Pancreas (tissue), 10 donors: ENCODE measurements around the gene TRIM8. TPM values are rescaled to one million over a fixed set of nuclear protein-coding genes. Genes with fewer than 3 reads are reported as not detected.

ENCODE experiments used
- ATAC-seq, 4 donors: fragments of 200-7000 bp; cut with Tn5 transposase; one replicate each; pipeline versions ENCODE4 v1.8.0 to v1.9.1; 2020; ENCODE audit warnings: mild to moderate bottlenecking in 4 of 4, moderate library complexity in 4 of 4
- DNase-seq, 6 donors: peaks; one replicate each; pipeline ENCODE4 v3.0.0-alpha.2; 2020
- FAIRE-seq: peaks from 2 replicates; lab custom pipeline; 2012; peaks lifted over from hg19 to GRCh38; lab: Jason Lieb, UNC
- H3K27ac ChIP-seq, 4 donors: fragments of 200-600 bp; sonication (generic); 1 replicate in 3 of 4; 2 replicates in 1 of 4; pipeline versions ENCODE4 v1.5.0 to v1.8.0; 2020
- H3K27me3 ChIP-seq, 4 donors: fragments of 200-600 bp; one replicate each; pipeline ENCODE4 v1.8.0; 2021
- H3K36me3 ChIP-seq, 3 donors: fragments of 200-600 bp; sonication (generic) in 1 of 3; one replicate each; pipeline versions ENCODE4 v1.5.0 to v1.8.0; 2020 to 2021
- H3K4me1 ChIP-seq, 3 donors: fragments of 200-600 bp; one replicate each; pipeline ENCODE4 v1.8.0; 2021
- H3K4me3 ChIP-seq, 4 donors: fragments of 200-600 bp; sonication (generic) in 2 of 4; one replicate each; pipeline versions ENCODE4 v1.5.0 to v1.8.0; 2020 to 2021
- H3K9me3 ChIP-seq, 4 donors: fragments of 200-600 bp; one replicate each; pipeline ENCODE4 v1.8.0; 2021
- CTCF ChIP-seq, 4 donors: fragments of 200-600 bp; sonication (generic) in 3 of 4; IDR thresholded peaks; one replicate each; pipeline versions ENCODE4 v1.5.0 to v1.8.0; 2021; ENCODE audit warnings: antibody characterized with exemption in 4 of 4
- WGBS, 2 donors: extraction: QIAGEN DNeasy Blood & Tissue Kit; methylation state at CpG; one replicate each; pipeline ENCODE4 v1.1.7; 2013; 5-methylcytosine and 5-hydroxymethylcytosine counted together
- intact Hi-C, 3 donors: fragments of 100-400 bp; cut with DNase I; formaldehyde crosslinking; loops; one replicate each; pipeline versions ENCODE4 v1.11.1 to v1.14.2; 2022
- polyA plus RNA-seq, 2 donors: library from polyadenylated mRNA; stranded (reverse); fragments of 200-250 nt; gene quantifications; one replicate each; pipeline ENCODE4 v1.2.3, GENCODE V29; 2013
- total RNA-seq, 6 donors: library from RNA; stranded (reverse); fragmentation: NEBNext Ultra II Directional in 4 of 6; extraction: Animal tissue kit (Norgen Biotek cat#: 25700) in 4 of 6; gene quantifications; one replicate each; pipeline versions ENCODE4 v1.2.1 to v1.2.4, GENCODE V29; 2021 to 2023
- donor health status: healthy with polysubstance abuse.
- donor health status: DM: no; HTN: no; CAD: no; lungs with moderate emphysema.
- donor health status: DM: no; HTN: no; CAD: no.
- donor health status: control.
- donor health status: control.
- donor health status: Bipolar disorder and iron deficiency.
- donor health status: DM: yes; HTN: yes; CAD: no.
- donor health status: DM: no; HTN: no; CAD: no.
- donor health status: DM: no; HTN: no; CAD: no.
- donor health status: DM: yes; HTN: yes; CAD: no.

Gene TRIM8
- total and polyA plus RNA-seq, 8 donors: 42.2 to 106 (median 74.1) TPM

GRCh38 chr10:102613785-102614184 is 30.5 kb upstream of the TRIM8 start:
- WGBS, 2 donors: 62 to 93% methylated on average over 8 of the region's 8 CpGs
- no peaks in the 10 kb centered on the region for H3K4me1 ChIP-seq
- H3K27ac ChIP-seq: no peak overlapping the region
- TF ChIP-seq CTCF (IDR thresholded peaks at IDR 0.05): no peak
- intact Hi-C loops: no loop called here
- DNase-seq (peak in 1 of 6 donors; percentile 36), FAIRE-seq (no peak), ATAC-seq (peak in 1 of 4 donors; percentile 7)
- H3K9me3 ChIP-seq: no peaks in the 10 kb centered on the region
- no peaks in the 10 kb centered on the region for H3K36me3 ChIP-seq
- no peaks in the 10 kb centered on the region for H3K27me3 ChIP-seq
- no peak overlapping the region for H3K4me3 ChIP-seq

GRCh38 chr10:102614888-102615287 is 29.4 kb upstream of the TRIM8 start:
- DNase-seq: peak in 1 of 6 donors; percentile 7
- no peak for TF ChIP-seq CTCF (IDR thresholded peaks at IDR 0.05)
- no peaks in the 10 kb centered on the region for H3K36me3 ChIP-seq
- H3K4me3 ChIP-seq: no peak overlapping the region
- no peaks in the 10 kb centered on the region for H3K9me3 ChIP-seq
- WGBS, 2 donors: 94 to 96% methylated on average over 5 of the region's 5 CpGs
- H3K4me1 ChIP-seq: no peaks in the 10 kb centered on the region
- H3K27ac ChIP-seq: no peak overlapping the region
- no peak for FAIRE-seq
- H3K27me3 ChIP-seq: no peaks in the 10 kb centered on the region
- ATAC-seq: no peak
- intact Hi-C loops: no loop called here

- FAIRE-seq (no peak), DNase-seq (peak in 2 of 6 donors; percentile 55 to 57), ATAC-seq (peak in 3 of 4 donors; percentile 10 to 57 (median 34))
- H3K4me1 ChIP-seq: no peaks in the 10 kb centered on the region
- WGBS, 2 donors: 67 to 80% methylated on average over 7 of the region's 7 CpGs
- H3K36me3 ChIP-seq: no peaks in the 10 kb centered on the region
- intact Hi-C loops: no loop called here
- no peaks in the 10 kb centered on the region for H3K27me3 ChIP-seq
- no peak for TF ChIP-seq CTCF (IDR thresholded peaks at IDR 0.05)
- H3K27ac ChIP-seq: no peak overlapping the region
- H3K9me3 ChIP-seq: no peaks in the 10 kb centered on the region
- H3K4me3 ChIP-seq: no peak overlapping the region
These were observed 28.9 kb upstream of the TRIM8 start for GRCh38 chr10:102615361-102615760.

GRCh38 chr10:102616066-102616770 is 28.1 kb upstream of the TRIM8 start:
- Histone ChIP-seq H3K27ac (no peak overlapping the region), H3K36me3 (no peaks in the 10 kb centered on the region), H3K9me3 (no peaks in the 10 kb centered on the region), H3K27me3 (no peaks in the 10 kb centered on the region), H3K4me3 (no peak overlapping the region), H3K4me1 (no peaks in the 10 kb centered on the region)
- 69 to 79% methylated on average over 1 of the region's 1 CpG for WGBS, 2 donors
- TF ChIP-seq CTCF (IDR thresholded peaks at IDR 0.05): no peak
- FAIRE-seq (no peak), ATAC-seq (peak in 2 of 4 donors; percentile 16 to 18), DNase-seq (peak in 1 of 6 donors; percentile 26)
- intact Hi-C loops: no loop called here

- Histone ChIP-seq H3K4me1 (no peaks in the 10 kb centered on the region), H3K4me3 (no peak overlapping the region), H3K9me3 (no peaks in the 10 kb centered on the region), H3K27me3 (no peaks in the 10 kb centered on the region), H3K36me3 (no peaks in the 10 kb centered on the region), H3K27ac (no peak overlapping the region)
- ATAC-seq: no peak
- FAIRE-seq: no peak
- WGBS, 2 donors: 94% methylated on average over 9 of the region's 9 CpGs
- no peak for TF ChIP-seq CTCF (IDR thresholded peaks at IDR 0.05)
- intact Hi-C loops: no loop called here
- DNase-seq: no peak
These were observed 27.2 kb upstream of the TRIM8 start for GRCh38 chr10:102617041-102617440.
